Activated effector memory CD4-positive, alpha-beta T cell treated with Interleukin-2 at 50 U/mL for 16 hours (primary cell): Measurements from ENCODE around the gene PIGR.

Experiments used
- DNase-seq: peaks from one replicate; pipeline ENCODE4 v3.0.0-alpha.2; 2020

Gene PIGR

DNA sequence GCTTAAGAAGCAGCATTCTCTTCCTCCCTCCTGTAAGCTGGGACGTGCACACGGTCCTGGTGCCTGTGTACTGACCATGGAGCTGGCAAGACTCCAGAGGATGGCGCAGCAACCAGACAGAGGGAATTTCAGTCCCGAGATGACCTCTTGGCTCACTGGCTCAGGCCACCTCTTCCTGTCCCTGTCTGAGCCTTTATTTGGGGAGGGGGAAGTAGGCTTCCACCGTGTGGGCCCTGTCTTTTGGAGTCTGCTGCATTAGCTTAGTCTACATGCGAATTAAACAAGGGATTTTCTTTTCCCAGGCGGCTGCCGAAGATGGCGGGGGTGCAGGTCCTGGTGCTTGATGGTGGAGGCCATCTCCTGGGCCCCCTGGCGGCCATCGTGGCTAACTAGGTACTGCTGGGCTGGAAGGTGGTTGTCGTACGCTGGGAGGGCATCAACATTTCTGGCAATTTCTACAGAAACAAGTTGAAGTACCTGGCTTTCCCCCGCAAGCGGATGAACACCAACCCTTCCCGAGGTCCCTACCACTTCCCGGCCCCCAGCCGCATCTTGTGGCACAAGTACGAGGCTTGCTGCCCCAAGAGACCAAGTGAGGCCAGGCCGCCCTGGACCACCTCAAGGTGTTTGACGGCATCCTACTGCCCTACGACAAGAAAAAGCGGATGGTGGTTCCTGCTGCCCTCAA is 38.8 kb downstream of the PIGR start:
- DNase-seq = no peak

GRCh38 chr1:206905295-206906164 is 40.7 kb downstream of the PIGR start:
- no peak for DNase-seq

DNA sequence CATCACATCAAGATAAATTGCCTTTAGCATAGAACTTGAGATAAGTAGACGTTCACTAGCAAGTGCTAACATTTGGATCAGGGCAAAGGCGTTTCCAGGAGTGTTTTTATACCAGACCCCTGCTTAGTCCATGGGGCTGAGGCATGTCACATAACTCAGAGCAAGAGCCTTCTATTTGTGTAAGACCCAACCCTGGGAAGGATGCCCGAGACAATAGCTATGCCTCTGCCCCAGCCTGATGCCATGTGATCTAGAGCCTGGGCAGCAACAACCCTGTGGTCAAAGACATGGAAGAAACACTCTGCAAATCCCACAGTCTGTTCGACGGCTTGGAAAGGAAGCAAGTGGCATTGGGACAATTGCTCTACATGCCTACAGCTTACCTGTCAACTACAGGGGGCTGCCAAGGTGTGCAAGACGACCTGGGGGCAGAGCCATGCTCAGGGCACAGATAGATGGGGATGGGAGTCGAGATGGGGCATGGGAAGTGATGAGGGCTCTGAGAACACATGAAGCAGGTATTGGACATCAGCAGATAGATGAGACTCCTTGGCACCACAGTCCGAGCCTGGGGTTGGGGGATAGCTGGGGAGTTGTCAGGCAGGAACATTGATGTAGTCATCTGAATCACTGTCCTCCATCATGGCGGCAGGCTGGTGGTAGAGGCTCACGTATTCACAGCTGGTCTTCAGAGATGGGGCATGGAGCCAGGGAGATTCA is 41.7 kb downstream of the PIGR start:
- DNase-seq = no peak

DNA sequence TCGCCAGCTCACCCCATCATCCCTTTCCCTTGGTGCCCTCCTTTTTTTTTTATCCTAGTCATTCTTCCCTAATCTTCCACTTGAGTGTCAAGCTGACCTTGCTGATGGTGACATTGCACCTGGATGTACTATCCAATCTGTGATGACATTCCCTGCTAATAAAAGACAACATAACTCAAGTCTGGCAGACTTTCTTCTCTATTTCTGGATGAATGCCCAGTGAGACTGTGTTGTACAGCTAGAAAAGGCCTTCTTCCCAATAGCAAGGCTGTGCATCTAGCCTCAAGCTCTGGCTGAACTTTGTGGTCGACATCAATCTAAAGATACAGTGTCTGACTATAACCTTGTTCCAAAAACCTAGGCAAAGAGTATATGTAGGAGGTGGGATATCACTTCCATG is 42.6 kb downstream of the PIGR start:
- DNase-seq = no peak

GRCh38 chr1:206902702-206903101 is 43.6 kb downstream of the PIGR start:
- no peak for DNase-seq

GRCh38 chr1:206901944-206902343 is 44.3 kb downstream of the PIGR start:
- no peak for DNase-seq

- no peak for DNase-seq
These were observed 46.1 kb downstream of the PIGR start for GRCh38 chr1:206900149-206900548.

DNA sequence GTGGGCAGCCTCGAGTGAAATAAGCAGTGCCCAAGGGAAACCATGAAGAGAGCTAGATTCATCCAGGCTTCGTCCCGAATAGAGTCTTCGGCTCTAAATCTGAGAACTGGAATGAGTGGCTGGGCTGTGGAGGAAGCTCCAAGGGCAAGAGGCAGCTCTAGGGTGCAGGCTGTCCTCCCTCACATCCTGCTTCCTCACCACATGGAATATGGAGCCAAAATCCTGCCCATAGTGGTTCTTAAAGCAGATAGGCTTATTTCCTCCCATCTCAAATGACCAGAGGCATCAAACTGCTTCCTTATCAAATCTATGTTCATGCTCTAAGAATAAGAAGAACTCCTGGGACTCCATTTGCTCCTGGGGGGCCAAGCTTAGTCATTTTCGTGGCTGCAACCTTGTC is 46.5 kb downstream of the PIGR start:
- no peak for DNase-seq

DNA sequence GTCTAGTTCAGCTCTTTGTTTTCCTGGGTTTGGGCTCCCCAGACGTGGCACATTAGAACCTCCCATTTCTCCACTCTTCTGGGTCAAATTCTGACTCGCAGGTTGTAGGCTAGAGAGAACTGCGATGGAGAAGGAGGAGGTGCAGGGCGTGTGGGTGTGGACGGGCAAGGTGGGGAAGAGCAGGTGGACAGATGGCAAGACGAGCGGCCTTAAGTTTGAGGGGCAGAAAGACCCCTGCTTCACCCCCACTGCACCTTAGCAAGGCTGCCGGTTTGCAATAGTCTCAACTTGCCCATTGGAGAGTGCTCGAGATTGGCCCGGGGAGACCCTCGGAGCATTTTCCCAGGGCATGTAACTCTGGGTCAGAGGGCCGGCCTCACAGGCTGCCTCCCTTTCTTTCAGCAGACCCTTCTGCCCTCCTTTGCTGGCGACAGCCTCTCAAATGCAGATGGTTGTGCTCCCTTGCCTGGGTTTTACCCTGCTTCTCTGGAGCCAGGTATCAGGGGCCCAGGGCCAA is 47.3 kb downstream of the PIGR start:
- DNase-seq = no peak

DNA sequence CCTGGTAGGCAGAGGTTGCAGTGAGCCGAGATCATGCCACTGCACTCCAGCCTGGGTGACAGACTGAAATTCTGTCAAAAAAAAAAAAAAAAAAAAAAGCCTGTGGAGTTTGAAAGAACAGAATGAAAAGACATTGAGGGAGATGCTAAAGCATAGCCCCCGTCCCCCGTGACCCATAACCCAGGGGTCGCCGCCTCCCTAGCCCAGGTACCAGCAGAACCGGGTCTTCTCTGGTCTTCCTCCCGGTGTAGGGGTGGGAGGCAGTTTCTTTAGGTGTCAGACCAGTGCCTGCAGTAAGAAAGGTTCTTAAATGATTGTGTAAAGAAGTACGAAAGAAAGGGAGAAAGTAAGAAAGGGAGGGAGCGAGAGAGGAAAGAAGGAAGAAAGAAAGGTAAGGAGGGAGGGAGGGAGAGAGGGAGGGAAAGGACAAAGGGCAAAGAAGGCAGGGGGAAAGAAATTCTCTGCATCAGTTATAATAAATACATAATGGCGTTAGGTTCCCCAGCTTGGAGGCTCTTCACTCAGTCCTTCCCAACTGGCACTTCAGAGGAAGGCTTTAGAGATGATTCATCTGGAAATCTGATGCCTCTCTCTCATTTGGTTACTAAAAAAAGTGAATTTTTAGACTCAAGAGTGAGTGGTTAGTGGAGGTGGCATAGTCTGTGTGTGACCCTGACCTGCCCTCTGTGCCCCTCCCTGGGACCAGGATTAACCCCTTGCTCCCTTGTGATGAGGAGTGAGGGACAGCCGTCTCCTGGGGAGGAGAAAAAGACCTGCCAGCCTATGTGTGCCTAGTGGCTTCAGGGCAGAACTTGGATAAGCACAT is 48.0 kb downstream of the PIGR start:
- DNase-seq = no peak

GRCh38 chr1:206897175-206897574 is 49.1 kb downstream of the PIGR start, which contains the start of gene IL24:
Gene IL24, plus strand, starts transcription at chr1:206897443. Its CDS starts 390 bp downstream, at chr1:206897833.
- DNase-seq = no peak

- no peak for DNase-seq
These were observed 50.0 kb downstream of the PIGR start for GRCh38 chr1:206896261-206896660.

DNA sequence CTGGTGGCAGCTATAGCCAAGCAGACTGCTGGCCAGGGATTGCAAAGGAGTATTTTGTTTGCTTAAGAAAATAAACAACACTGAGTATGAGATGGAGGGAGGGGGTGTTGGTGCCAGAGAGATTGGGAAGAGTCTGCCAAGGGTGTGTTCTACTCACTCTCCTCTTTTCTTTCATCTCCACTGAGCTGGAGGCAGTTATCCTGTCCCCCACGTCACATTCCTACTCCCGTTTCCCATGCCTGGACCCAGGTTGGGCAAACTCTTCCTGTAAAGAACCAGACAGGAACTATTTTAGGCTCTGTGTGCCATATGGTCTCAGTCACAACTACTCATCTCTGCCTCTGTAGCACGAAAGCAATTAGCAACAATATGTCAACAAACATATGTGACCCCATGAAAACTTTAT is 50.4 kb downstream of the PIGR start:
- DNase-seq = no peak

DNA sequence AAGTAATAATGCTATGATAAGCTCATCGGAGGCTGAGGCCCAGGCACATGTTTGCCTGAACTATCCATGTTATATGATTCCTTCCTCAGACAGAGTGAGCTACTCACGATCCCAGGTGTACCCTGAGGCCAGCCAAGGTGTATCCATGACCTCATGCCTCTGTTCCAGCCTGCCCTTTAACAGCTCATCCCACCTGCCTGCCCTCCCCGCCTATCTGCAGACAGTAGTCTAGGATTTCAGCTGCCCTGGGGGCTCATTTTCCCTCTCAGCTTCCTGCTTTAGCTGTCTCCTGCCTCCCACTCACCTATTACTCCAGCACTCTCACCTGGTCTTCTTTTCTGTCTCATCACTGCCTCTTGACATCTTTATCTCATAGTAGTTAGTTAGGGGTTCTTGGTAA is 50.9 kb downstream of the PIGR start:
- no peak for DNase-seq

- DNase-seq = no peak
These were observed 52.9 kb downstream of the PIGR start for GRCh38 chr1:206893380-206893779.

- DNase-seq = no peak
These were observed 53.8 kb downstream of the PIGR start for GRCh38 chr1:206892351-206892984.

DNA sequence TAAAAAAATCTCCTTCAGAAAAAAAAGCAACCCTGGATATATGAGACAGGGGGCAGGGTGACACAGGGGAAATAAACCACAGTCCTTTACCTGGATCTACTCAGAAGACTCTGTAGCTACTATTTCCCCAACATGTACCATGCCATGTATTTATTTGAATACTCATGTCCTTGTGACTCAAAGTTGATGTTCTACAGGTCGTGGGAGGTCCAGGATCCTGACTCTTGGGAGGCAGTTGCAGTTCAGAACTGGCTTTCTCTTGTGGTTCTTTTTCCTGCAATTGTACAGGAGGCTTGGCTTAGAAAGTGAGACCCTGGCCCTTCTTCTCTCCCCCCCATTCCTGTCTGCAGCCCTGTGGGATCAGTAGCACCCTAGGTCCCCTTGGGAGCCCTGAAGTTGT is 54.9 kb downstream of the PIGR start:
- no peak for DNase-seq

DNA sequence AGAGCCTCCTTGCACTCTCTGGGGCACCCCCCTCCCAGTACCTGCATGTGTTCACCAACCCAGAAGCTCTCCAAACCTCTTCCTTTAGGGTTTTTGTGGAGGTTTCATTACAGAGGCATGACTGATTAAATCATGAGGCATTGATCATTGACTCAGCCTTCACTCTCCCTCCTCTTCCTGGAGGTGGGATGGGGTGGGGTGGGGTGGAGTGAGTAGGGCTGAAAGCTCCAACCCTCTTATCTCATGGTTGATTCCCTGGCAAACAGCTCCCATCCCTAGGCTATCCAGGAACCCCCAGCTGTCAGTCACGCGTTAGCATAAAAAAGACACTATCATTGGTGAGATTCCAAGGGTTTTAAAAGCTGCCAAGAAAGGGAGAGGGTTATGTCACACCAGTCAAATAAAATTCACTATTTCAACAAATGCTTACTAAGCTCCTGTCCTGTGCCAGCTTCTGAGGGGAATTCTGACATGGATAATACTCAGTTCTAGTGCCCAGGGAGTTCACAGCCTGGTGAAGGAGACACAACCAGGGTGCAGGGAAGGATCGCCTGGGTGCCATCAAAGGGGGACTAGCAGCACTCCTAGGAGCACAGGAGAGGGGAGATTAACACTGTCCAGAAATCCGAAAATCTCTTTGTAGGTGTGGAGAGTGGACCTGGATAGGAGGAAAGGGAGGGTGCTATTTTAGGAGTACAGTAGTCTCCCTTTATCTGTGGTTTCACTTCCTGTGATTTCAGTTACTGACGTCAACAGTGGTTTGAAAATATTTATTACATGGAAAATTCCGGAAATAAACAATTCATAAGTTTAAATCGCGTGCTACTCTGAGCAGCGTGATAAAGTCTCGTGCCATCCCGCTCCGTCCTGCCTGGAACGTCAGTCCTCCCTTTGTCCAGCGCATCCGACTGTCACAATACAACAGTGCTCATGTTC is 55.9 kb downstream of the PIGR start:
- no peak for DNase-seq

DNA sequence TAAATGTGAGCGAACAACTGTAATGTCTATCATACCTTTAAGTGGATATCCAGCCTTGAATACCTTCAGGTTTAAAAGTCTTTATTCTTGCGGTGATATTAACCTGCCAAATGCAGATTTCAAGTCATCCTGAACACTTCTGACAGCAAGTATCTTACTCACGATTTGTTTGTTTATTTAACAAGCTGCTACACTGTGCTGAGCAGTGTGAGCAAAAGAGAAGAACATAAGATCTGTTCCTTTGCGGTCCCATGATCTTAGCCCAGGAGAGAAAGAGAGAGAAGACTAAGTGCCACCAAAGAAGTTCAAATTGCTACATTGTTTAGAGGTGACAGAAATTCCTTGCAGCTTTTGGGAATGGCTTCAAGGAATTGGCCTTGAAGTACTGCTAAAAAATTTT is 58.6 kb downstream of the PIGR start:
- DNase-seq = no peak

DNA sequence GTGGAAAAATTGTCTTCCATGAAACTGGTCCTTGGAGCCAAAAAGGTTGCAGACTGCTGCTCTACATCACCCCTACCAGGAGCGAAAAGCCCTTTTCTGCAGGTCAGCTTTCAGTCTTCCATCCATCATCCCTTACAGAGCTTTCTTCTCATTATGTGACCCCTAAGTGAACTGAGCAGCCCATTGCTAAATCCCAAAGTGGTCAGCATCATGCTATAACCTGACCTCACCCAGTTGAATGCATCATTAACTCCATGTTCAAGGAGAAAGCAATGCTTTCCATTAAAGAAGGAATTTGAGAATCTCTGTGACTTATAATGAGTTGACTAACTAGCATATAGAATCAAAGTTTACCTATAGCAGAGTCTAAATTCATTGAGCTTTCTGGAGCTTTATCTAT is 59.4 kb downstream of the PIGR start:
- DNase-seq = no peak
